VCaP (cell line): ENCODE measurements around the gene CIC.

Source experiments
- H3K27ac ChIP-seq: fragments of 450-650 bp; 2 replicates; pipeline ENCODE4 v1.5.1; 2017
- CTCF ChIP-seq: fragments of 450-650 bp; conservative IDR thresholded peaks from 2 replicates; pipeline ENCODE4 v1.5.1; 2017; ENCODE audit warnings: mild to moderate bottlenecking, moderate library complexity

CIC gene

DNA sequence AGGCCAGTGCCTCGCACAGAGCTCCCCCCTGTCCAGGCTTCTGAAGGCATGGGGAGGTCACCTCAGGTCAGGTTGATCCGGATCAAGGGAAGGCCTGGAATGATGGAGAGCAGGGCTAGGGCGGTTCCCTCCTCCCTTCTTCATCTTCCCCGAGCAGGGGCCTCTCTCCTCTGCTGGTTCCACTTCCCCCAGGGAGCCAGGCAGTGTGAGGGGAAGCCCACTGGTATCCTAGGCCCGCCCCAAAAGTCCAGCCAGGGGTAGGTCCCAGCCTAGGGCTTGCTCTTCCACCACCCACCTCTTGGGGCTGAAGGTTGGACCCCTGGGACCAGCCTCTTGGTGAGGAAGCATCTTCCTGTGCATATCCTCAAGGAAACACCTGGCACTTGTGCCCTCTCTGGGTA, 16.5 kb downstream of the CIC start:
- TF ChIP-seq CTCF = no peak

GRCh38 chr19:42285988-42286348, 16.9 kb downstream of the CIC start:
- peak overlapping the region; percentile 82 for H3K27ac ChIP-seq
- no peak for TF ChIP-seq CTCF

More for the DNA sequence above, 16.5 kb downstream of the CIC start:
- peak overlapping the region; percentile 82 for H3K27ac ChIP-seq

DNA sequence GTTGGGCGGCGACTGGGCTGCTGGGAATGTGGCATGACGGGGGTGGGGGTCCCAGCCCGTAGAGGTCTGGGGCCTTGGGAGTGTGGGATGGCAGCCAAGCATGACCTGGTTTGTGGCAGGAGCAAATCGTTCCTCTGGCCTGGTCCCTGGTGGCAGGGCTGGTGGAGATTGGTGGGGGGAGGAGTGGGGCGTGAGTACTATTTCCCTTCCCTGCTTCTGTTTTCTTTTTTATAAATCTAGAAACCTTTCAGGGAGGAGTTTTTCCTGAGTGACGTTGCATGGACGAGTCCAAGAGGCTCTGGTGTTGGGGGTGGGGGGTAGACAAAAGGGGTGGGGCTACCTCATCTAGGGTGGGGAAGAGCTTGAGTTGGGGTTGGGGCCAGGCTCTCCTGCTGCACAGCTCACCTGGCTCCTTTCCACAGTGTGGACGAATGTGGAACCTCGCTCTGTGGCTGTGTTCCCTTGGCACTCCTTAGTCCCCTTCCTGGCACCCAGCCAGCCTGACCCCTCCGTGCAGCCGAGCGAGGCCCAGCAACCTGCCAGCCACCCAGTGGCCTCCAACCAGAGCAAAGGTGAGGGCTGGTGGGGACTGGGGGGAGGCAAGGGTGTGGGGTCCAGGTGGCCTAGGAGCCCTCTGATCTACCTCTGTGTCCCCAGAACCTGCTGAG, 17.4 kb downstream of the CIC start:
- H3K27ac ChIP-seq = peak overlapping the region; percentile 82
- TF ChIP-seq CTCF = no peak

DNA sequence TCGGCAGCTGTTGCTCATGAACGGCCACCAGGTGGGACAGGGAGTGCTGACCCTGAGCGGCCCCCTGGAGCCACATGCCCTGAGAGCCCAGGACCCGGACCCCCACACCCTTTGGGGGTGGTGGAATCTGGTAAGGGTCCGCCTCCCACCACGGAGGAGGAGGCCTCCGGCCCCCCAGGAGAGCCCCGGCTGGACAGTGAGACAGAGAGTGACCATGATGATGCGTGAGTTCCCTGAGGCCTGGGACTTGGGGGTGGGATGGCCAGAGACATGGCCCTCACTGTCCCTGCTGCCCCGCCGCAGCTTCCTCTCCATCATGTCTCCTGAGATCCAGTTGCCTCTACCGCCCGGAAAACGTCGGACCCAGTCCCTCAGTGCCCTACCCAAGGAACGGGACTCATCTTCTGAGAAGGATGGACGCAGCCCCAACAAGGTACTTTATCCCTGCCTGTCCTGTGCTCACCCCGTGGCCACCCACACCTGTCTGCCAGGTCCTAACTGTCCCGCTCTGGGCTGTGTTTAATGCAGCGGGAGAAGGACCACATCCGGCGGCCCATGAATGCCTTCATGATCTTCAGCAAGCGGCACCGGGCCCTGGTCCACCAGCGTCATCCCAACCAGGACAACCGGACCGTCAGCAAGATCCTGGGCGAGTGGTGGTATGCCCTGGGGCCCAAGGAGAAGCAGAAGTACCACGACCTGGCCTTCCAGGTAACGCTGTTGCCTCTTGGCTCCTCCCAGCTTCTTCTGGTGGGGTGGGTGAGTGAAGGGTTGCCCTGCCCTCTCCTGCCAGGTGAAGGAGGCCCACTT, 18.2 kb downstream of the CIC start:
- no peak for TF ChIP-seq CTCF
- H3K27ac ChIP-seq = peak overlapping the region; percentile 82; the same call in 1 of the 2 replicates

DNA sequence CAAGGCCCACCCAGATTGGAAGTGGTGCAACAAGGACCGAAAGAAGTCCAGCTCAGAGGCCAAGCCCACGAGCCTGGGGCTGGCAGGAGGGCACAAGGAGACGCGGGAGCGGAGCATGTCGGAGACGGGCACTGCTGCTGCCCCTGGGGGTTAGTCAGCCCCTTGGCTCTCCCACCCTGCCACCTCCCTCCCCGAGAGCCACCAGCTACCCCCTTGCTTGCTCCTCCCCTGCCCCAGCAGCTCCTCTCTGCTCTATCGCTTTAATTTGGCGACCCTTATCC, 18.7 kb downstream of the CIC start:
- no peak for TF ChIP-seq CTCF
- peak overlapping the region; percentile 82; the same call in 1 of the 2 replicates for H3K27ac ChIP-seq

DNA sequence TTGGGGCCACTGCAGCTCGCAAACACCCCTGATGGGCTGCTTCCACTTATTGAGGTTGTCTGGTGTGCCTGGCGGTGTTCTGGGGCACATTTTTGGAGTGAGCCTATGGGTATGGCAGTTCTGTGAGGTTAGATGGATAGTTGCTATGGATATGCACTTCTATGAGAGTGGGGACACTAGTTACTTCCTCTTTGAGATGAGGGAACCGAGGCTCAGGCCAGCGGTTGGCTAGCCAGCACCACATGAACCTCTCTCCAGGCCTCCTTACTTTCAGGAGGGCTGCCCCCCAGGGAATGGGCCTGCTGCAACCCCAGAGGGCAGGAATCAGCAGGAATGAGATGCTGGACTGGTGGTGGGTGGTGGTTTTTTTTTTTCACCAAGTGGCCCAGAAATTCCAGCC, 19.3 kb downstream of the CIC start:
- TF ChIP-seq CTCF = no peak
- H3K27ac ChIP-seq = peak overlapping the region; percentile 82; the same call in 1 of the 2 replicates

GRCh38 chr19:42288881-42289555, 20.0 kb downstream of the CIC start:
- peak overlapping the region; percentile 82; the same call in 1 of the 2 replicates for H3K27ac ChIP-seq
- no peak for TF ChIP-seq CTCF
